Activated CD8-positive, alpha-beta memory T cell treated with anti-CD3 and anti-CD28 coated beads for 4 hours (primary cell): ENCODE results near the gene IGFBP4.

Source experiments
- DNase-seq, 2 donors: peaks; one replicate each; pipeline ENCODE4 v3.0.0-alpha.2; 2020; ENCODE audit warnings: low read depth in 2 of 2

IGFBP4 gene

GRCh38 chr17:40456396-40456951, 13.2 kb downstream of the IGFBP4 start:
- DNase-seq: no peak

DNA sequence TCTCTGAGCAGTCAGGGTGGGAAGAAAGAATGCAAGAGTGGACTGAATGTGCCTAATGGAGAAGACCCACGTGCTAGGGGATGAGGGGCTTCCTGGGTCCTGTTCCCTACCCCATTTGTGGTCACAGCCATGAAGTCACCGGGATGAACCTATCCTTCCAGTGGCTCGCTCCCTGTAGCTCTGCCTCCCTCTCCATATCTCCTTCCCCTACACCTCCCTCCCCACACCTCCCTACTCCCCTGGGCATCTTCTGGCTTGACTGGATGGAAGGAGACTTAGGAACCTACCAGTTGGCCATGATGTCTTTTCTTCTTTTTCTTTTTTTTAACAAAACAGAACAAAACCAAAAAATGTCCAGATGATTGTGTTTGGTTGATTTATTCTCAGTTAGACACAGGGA, 14.1 kb downstream of the IGFBP4 start:
- DNase-seq: no peak

GRCh38 chr17:40457964-40458791, 14.9 kb downstream of the IGFBP4 start:
- no peak for DNase-seq

- no peak for DNase-seq
Measured at GRCh38 chr17:40458851-40459482, 15.7 kb downstream of the IGFBP4 start.

DNA sequence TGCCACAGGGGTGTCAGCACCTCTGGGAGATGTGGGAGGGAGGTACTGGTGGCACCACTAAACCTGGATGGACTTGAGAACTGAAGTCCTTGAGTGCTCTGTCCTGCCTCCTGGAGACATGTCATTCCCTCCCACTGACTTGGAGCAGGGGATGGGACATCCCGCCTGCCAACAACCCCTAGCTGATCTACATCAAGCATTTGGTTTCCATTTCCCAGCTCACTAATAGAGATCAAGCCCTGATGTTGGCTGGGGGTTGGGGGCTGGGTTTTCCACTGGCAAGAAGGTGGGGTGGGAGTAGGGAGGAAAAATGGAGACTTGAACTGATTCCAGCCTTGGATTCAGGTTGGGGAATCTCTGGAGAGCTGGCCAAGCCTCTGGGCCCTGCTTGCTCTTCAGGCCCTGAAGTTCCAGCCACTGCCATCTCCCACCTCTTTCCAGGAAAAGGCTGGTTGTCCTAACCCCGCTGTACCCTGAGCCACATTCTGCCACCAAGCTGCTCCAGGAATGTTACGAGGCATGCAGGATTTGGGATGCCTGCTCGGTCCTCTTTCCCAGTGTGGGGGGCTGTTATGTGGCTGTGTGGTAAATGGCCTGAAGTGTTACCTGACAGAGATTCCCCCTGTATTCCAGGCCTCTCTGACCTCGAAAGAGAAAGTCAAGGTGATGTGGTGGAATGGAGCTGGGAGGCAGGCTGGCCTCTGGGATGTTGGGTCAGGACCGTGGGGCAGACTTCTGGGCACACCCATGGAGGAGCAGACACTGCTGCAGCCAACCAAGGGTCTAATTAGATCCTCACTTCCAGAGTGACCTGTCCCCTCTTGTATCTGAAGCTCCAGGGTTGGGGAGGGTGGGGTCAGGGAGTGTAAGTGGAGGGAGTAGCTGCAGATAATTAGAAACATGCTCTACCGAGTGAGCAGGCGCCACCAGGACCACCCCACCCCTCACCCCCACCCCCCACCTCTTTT, 16.7 kb downstream of the IGFBP4 start:
- no peak for DNase-seq

DNA sequence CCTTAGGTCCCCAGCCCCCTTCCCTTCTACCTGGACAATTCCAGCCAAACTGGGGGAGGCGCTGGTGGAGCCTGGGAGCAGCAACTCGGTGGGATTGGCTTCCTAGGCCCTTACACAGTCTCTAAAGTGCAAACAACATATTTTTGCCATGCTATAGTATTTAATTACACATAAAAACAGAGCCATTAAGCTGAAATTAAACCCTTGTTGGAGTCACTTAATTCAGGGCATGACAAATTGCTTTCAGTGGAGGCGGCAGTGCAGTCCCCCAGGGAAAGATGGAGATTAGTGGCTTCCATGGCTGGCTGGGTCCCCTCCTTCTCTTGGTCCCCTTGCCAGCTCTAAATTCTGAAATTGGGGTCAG, 17.3 kb downstream of the IGFBP4 start:
- DNase-seq: no peak

DNA sequence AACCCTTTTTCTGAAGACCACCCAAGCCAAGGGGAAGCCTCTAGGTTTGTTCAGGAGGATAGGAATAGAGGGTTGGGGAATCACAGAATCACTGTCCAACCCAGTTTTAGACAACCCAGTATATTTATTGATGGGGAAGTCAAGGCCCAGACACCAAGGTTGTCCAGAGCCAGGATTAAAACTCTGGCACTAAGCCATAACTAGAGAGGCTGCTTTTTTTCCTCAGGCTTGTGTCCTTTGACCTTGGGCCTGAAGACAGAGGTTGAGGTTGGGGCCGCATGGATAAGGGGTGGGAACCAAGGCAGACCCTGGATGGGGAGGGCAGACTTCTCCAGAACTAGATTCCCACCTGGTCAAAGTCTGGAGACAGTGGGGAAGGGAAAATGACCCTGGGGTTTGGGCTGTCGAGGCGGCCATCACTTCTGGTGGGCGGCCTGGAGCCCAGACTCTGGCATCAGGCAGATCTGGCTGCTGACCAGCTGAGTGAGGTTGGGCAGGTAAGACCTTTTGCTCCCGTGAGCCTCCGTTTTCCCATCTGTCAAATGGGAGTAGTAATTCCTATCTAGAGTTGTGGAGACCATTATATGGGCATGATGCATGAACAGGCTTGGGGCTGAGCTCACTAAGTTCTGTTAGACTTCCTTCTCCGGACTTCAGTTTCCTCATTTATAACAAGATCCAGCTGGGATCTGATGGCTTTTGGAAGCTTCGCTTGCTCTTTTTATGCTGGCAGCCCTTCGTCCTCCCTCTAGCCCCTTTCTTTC, 17.9 kb downstream of the IGFBP4 start:
- no peak for DNase-seq

DNA sequence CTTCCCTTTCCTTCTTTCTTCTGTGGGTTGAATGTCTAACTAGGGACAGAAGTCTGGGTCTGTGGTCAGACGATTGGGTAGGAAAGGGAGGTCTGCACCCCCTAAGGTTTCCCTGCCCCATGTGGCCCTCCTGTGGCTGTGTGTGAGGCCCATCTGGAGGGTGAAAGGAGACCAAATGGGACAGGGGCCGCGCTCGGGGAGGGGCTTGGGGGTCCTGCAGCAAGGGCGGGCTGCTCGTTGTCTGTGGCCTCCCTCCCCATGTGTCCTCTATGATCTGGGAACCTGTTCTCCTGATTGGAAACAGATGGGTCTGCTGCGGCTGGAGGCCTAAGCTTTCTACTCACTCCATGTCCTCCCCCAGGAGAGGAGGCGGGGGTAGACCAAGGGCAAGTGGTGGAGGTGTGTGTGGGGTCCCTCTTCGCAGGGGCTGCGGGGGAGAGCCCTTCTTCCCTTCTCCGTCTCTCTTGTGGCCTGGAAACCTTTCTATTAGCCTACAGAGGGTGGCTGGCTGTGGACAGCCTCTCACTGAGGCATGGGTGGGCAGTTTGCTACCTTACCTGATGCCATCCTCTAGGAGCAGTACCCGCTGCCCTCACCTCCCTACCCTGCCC, 18.6 kb downstream of the IGFBP4 start:
- no peak for DNase-seq

DNA sequence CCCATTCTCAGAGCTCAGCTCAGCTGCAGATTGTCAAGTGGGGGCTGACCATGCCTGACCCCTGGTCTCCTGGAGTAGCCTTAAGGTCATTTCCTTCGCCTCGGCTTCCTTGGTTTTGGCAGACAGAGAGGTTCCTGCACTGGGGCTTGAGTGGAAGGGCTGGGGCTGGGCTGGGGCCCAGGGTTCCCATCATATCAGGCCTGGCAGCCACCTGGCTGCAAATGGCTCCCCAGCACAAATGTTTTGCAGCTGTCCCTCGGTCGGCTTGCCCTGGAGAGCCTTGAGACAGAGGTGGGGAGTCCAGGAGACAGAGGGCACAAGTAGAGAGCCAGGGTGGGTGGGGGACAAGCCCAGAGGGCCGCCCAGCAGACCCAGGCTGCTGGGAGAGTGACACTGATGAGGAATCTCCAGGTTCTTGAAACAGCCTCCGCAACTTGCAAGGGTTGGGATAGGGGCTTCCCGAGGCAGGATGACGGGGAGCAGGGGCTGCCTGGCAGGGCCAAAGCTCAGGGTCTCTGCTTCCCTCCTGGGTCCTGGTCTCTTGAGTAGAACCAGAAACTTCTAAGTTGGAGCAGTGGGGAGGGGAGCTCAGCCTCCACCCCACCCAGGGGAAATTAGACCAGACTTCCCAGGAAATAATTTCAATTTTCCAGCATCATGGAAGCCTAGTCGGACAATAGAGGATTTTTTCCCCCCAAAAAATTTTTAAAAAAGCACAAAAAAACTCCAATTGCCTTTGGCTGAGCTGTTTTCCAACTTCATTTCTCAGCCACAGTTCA, 19.3 kb downstream of the IGFBP4 start:
- no peak for DNase-seq

DNA sequence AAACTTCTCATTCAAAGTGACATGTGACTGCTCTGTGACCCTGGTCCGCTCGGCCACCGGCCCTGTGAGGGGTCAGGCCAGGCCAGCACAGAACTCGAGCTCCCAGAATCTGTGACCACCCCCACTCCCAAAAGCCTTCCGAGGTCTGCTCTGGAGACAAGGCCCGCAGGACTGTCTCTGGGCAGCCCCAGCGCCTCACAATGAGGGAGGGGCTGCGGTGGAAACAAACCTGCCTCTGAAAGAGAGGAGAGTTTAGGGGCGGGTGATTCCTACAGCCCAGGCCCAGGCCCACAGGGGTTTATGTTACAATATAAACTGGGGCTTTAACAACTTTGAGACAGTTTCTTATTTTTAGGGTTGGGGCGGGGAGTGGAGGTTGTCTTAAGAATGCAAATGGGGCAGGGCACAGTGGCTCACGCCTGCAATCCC, 19.9 kb downstream of the IGFBP4 start:
- DNase-seq: no peak

DNA sequence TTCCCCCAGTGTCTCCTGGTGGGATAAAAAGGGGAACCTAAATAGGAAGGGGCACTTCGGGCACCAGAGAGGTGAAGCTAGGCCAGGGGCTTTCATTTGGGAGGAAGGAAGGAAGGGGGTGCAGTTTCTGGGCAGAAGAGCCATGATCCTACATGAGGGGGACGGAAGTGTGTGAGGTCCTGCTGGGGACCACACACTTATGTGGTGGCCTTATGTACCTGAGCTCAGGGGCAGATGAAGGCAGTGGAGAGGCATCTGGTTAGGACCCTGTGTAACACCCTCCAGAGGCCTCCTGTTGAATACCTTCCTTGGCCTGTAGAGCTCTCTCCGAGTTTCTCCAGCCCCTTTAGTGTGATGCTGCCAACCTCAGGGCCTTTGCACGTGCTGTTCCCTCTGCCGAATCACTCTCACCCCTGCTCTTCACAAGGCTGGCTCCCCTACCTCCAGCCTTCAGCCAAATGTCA, 21.2 kb downstream of the IGFBP4 start:
- no peak for DNase-seq

DNA sequence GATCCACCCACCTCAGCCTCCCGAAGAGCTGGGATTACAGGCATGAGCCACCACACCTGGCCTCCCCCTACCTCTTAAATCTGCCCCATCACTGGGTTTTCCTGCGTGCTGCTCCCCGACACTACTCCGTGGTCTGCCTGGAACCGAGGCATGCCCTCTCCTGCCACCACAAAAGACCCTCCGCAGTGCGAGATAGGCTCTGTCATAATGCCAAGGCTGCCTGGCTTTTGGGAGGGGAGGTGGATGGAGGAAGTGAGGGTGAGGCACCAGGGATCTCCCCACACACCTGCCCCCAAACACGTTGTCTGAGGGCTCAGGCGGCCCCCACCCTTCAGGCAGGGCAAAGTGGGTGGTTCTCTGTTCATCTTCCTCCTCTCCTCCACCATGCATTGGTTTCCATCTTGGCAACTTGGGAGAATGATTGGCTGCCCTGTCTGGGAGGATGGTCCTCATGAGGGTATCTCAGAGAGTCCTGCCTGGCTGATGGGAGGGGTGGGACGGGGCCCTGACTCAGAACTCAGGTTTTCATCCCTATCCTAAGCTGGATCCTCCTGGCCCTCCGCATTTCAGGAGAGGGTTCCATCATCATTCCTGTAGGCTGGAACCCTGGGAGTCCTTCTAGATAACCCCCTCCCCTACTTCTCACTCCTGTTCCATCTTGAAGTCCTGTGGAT, 23.2 kb downstream of the IGFBP4 start:
- DNase-seq: no peak

DNA sequence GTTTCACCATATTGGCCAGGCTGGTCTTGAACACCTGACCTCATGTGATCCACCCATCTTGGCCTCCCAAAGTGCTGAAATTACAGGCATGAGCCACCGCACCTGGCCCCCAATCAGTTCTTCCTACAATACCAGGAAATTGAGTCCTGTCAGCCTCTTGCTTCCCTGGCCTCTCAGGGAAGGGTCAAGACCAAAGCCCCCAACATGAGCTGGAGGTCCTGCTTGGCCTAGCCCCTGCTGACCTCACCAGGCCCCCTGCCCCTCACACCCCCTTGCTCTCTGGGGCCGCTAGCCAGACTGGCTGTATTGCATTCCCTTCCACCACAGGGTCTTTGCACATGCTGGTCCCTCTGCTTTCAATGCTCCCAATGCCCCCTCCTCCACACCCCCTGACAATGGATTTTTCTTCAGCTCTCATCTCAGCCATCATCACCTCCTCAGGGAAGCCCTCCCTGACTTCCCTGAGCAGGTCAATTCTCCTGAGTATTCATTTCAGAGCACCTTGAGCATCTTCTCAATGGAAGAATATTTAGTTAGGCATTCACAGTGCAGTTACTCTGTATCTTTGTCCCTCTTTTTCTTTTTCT, 24.1 kb downstream of the IGFBP4 start:
- no peak for DNase-seq

DNA sequence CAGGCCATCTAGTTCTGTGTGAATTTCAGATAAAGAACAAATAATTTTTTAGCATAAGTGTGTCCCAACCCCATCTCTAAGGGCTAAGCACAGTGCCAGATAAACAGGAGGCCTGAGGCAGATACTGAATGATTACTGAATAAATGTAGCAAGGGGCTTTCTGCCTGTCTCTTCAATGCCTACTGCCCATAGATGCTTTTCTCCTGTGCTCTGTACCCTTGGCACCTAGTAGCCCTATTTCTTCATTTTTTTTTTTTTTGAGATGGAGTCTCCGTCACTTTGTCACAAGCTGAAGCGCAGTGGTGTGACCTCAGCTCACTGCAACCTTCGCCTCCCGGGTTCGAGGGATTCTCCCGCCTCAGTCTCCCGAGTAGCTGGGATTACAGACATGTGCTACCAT, 25.3 kb downstream of the IGFBP4 start:
- no peak for DNase-seq

DNA sequence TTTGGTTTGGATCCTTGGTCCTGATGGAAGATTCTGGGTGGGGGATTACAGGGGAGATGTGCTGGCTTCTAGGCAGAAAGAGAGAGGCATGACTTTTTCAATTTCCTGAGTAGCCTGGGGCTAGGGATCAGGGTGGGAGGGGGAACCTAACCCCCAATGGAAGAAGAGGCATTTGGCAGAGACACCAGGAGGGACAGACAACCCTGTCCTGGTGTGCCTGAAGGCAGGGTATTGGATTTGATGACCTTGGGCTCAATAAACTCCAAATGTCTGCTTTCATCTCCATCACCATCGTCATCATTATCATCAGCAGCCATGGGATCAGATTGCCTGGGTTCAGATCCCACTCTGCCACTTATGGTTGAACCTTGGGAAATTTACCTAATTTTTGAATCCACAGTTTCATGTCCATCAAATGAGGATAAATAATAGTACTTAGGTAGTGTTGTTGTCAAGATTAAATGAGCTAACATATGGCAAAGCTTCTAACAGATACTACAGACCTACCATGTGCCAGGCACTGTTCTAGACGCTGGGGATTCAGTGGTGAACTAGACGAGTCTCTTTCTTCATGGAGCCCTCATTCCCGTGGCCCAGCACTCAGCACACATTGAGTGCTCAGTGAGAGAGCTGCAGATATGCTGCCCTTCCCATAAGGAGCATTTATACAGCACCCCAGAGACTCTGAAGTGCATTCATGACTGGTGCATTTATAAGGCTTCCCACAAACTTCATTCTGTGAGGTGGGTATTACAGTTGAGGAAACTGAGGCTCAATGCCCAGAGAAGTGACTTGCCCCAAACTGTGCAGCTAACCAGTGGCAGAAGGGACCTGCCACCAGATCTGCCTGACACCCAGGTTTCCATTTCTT, 26.8 kb downstream of the IGFBP4 start:
- DNase-seq: no peak

DNA sequence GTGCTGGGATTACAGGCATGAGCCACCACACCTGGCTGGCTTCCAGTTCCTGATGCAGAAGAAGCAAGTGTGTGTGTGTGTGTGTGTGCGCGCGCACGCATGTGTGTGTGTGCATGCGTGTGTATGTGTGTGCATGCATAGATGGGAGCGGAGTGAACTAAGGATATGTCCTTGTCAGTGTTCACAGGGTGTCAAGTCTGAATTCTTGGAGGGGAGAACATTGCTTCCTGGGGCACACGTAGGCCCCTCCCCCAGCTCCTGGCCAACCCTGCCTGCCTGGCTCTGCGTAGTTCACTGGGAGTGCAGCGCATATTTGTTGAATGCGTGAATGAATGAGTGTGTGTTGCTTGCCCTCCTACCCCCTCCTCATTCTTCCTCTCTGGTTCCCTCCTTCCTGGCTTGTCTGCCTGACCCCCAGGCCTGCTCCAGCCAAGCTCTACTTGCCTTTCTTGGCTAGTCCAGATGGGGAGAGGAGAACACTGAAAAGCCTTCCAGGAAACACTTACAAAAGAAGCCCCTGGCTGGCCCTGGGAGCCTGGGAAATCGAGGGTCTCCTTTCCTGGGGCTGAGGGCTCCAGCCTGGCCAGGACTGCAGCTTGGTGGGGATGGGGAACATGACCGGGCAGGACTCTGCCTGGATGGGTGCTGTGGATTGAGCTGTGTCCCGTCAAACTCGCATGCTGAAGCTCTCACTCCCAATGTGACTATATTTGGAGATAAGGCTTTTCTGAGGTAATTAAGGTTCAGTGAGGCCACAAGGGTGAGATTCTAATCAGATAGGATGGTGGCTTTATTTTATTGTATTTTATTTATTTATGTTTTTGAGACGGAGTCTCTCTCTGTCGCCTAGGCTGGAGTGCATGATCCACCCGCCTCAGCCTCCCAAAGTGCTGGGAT, 27.9 kb downstream of the IGFBP4 start:
- no peak for DNase-seq
